ENCODE data around the gene PPM1L.
A peak's percentile ranks its signal among the peaks of the same experiment; 100 is the strongest.

Gene PPM1L

GRCh38 chr3:161093895-161094294, 337.9 kb downstream of the PPM1L start:
- Mint-ChIP-seq H3K27me3 (no peaks in the 10 kb centered on the region), H3K36me3 (no peaks in the 10 kb centered on the region), H3K4me1 (ENCODE audit: low read depth) (no peaks in the 10 kb centered on the region), H3K27ac (no peak overlapping the region), H3K4me3 (no peak overlapping the region), H3K9me3 (ENCODE audit: low read depth) (no peaks in the 10 kb centered on the region)

DNA sequence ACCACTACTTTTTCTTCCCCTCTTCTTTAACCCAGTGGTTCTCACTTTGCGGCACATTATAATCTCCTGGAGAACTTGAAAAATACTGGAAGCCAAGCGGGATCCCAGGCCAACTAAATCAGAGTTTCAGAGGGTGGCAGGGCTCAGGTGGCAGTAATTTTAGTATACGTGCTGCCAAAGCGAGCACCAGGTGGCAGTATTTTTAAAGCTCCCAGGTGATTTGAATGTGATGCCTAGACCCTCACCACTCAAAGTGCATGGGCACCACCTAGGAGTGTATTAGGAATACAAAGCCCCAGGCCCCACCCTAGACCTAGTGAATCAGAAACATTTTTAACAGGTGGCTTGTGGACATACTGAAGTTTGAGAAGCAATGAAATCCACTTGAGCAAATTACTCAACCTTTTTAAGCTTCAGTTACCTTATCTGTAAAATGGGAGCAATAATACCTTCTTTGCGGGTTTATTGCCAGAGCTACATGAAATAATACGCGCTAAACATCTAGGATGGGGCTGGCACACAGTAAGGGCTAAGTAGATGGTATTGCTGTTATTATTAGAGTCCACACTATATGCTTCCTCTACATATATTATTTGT, 340.8 kb downstream of the PPM1L start:
- Mint-ChIP-seq H3K27ac (no peak overlapping the region), H3K4me1 (ENCODE audit: low read depth) (no peaks in the 10 kb centered on the region)

DNA sequence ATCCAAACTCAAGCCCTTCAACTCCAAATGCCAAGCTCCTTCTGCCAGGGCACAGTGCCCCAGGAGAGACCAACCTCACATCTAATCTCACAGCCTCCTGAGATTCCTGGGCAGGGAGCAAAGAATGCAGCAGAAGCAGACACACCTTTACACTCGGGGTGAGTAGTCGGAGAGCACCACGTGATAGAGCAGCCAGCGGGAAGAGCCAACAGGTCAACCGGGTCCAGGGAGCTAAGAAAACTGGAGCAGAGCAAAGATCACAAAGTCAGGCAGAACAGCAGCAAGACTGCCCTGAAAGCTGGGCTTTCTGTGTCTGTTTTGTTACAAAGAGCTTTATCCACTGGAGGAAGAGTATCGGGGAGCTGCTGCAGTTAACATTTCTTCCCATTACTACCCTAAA, 345.0 kb downstream of the PPM1L start:
- H3K36me3 Mint-ChIP-seq, result no peaks in the 10 kb centered on the region
- no peak overlapping the region for H3K27ac Mint-ChIP-seq
- no peak overlapping the region for H3K4me3 Mint-ChIP-seq
- no peaks in the 10 kb centered on the region for H3K9me3 Mint-ChIP-seq (ENCODE audit: low read depth)
- peaks cover 7% of the 10 kb centered on the region for H3K27me3 Mint-ChIP-seq
- peaks cover 10% of the 10 kb centered on the region for H3K4me1 Mint-ChIP-seq (ENCODE audit: low read depth)

More for the DNA sequence above, 340.8 kb downstream of the PPM1L start:
- H3K27me3 Mint-ChIP-seq, result no peaks in the 10 kb centered on the region
- no peaks in the 10 kb centered on the region for H3K36me3 Mint-ChIP-seq
- H3K9me3 Mint-ChIP-seq (ENCODE audit: low read depth), result no peaks in the 10 kb centered on the region
- no peak overlapping the region for H3K4me3 Mint-ChIP-seq

- no peaks in the 10 kb centered on the region for H3K9me3 Mint-ChIP-seq (ENCODE audit: low read depth)
- H3K4me1 Mint-ChIP-seq (ENCODE audit: low read depth), result peaks cover 11% of the 10 kb centered on the region
- H3K4me3 Mint-ChIP-seq, result no peak overlapping the region
- no peaks in the 10 kb centered on the region for H3K36me3 Mint-ChIP-seq
- no peak overlapping the region for H3K27ac Mint-ChIP-seq
- peaks cover 7% of the 10 kb centered on the region for H3K27me3 Mint-ChIP-seq
Measured at GRCh38 chr3:161101609-161102008, 345.6 kb downstream of the PPM1L start.

GRCh38 chr3:161103776-161104385, 347.9 kb downstream of the PPM1L start:
- no peaks in the 10 kb centered on the region for H3K36me3 Mint-ChIP-seq
- peaks cover 11% of the 10 kb centered on the region for H3K4me1 Mint-ChIP-seq (ENCODE audit: low read depth)
- H3K27ac Mint-ChIP-seq, result no peak overlapping the region
- H3K9me3 Mint-ChIP-seq (ENCODE audit: low read depth), result no peaks in the 10 kb centered on the region
- peak overlapping the region; percentile 75 for H3K4me3 Mint-ChIP-seq
- peaks cover 13% of the 10 kb centered on the region for H3K27me3 Mint-ChIP-seq

- H3K9me3 Mint-ChIP-seq (ENCODE audit: low read depth), result no peaks in the 10 kb centered on the region
- H3K4me1 Mint-ChIP-seq (ENCODE audit: low read depth), result peaks cover 11% of the 10 kb centered on the region
- peak within 1 kb of the TSS; percentile 76 for H3K4me3 Mint-ChIP-seq
- no peak within 1 kb of the TSS for H3K27ac Mint-ChIP-seq
- H3K27me3 Mint-ChIP-seq, result peaks cover 13% of the 10 kb centered on the region
- H3K36me3 Mint-ChIP-seq, result no peaks in the 10 kb centered on the region
Measured at GRCh38 chr3:161104561-161105551, 348.8 kb downstream of the PPM1L start, which contains the start of gene B3GALNT1. Gene B3GALNT1, minus strand, starts transcription at chr3:161105349. Its CDS starts 18,595 bp downstream, at chr3:161086754.

DNA sequence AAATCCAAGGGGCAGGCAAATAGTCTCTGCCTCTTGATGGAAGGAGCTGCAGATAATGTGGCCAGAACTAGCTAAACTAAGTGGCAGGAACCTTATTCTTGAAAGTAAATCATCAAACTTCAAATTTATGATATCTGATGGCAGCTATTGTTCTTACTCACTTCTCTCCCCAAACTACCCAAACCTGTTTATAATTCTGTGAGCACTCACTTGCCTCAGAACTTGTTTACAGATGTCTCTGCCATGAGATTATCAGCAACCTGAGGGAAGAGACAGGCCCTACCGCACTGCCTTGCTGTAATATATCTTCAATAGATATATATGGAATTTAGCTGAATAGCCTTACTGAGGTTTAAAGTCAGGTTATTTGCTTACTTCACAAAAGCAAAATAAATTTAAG, 351.3 kb downstream of the PPM1L start:
- peaks cover 24% of the 10 kb centered on the region for H3K27me3 Mint-ChIP-seq
- H3K4me1 Mint-ChIP-seq (ENCODE audit: low read depth), result peaks cover 11% of the 10 kb centered on the region
- no peaks in the 10 kb centered on the region for H3K36me3 Mint-ChIP-seq
- no peaks in the 10 kb centered on the region for H3K9me3 Mint-ChIP-seq (ENCODE audit: low read depth)
- no peak overlapping the region for H3K27ac Mint-ChIP-seq
- no peak overlapping the region for H3K4me3 Mint-ChIP-seq

GRCh38 chr3:161108840-161109239, 352.8 kb downstream of the PPM1L start:
- Mint-ChIP-seq H3K9me3 (ENCODE audit: low read depth) (no peaks in the 10 kb centered on the region), H3K27ac (no peak overlapping the region), H3K4me3 (no peak overlapping the region), H3K4me1 (ENCODE audit: low read depth) (peaks cover 11% of the 10 kb centered on the region), H3K27me3 (peaks cover 25% of the 10 kb centered on the region), H3K36me3 (no peaks in the 10 kb centered on the region)

DNA sequence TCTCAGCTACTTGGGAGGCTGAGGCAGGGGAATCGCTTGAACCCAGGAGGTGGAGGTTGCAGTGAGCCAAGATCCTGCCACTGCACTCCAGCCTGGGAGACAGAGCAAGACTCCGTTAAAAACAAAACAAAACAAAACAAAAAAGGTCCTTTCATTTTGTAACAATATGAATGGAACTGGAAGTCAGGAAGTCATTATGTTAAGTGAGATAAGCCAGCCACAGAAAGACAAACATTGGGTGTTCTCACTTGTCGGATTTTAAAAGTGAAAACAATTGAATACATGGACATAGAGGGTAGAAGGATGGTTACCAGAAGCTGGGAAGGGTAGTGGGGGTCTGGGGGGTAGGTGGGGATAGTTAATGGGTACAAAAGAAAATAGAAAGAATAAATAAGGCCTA, 361.6 kb downstream of the PPM1L start:
- Mint-ChIP-seq H3K4me3 (no peak overlapping the region), H3K27me3 (peaks cover 6% of the 10 kb centered on the region), H3K36me3 (peaks cover 7% of the 10 kb centered on the region), H3K4me1 (ENCODE audit: low read depth) (no peaks in the 10 kb centered on the region), H3K27ac (no peak overlapping the region), H3K9me3 (ENCODE audit: low read depth) (peaks cover 33% of the 10 kb centered on the region)

GRCh38 chr3:161126495-161126894, 370.5 kb downstream of the PPM1L start:
- Mint-ChIP-seq H3K27ac (no peak overlapping the region), H3K4me1 (ENCODE audit: low read depth) (no peaks in the 10 kb centered on the region), H3K9me3 (ENCODE audit: low read depth) (peaks cover 22% of the 10 kb centered on the region), H3K4me3 (no peak overlapping the region), H3K27me3 (peaks cover 3% of the 10 kb centered on the region), H3K36me3 (peaks cover 2% of the 10 kb centered on the region)

All from activated naive CD8-positive, alpha-beta T cell (primary cell).